HepG2 (cell line): ENCODE measurements around the gene CTDNEP1. TPM values are rescaled to one million over a fixed set of nuclear protein-coding genes. Genes with fewer than 3 reads are reported as not detected.

ENCODE experiments used
- MYC ChIP-seq: sonication (generic); formaldehyde crosslinking; IDR thresholded peaks from 2 replicates; pipeline ENCODE4 v1.9.0; 2021; ENCODE audit warnings: missing genetic modification reagents, borderline replicate concordance
- PREB ChIP-seq: sonication (generic); formaldehyde crosslinking; IDR thresholded peaks from 2 replicates; pipeline ENCODE4 v1.4.0; 2020; ENCODE audit warnings: missing genetic modification reagents
- SMARCE1 ChIP-seq: fragments of 450-650 bp; IDR thresholded peaks from 2 replicates; pipeline ENCODE4 v1.6.1; 2017; ENCODE audit warnings: borderline replicate concordance
- THAP11 ChIP-seq: IDR thresholded peaks from 2 replicates; pipeline ENCODE4 v1.6.1; 2016; ENCODE audit warnings: missing biosample characterization, missing genetic modification reagents
- ZEB1 ChIP-seq: IDR thresholded peaks from 2 replicates; pipeline ENCODE4 v1.6.1; 2012; ENCODE audit warnings: mild to moderate bottlenecking, low read depth, inconsistent platforms; ENCODE audit not compliant: insufficient replicate concordance
- ZNF468 ChIP-seq: sonication (generic); formaldehyde crosslinking; IDR thresholded peaks from 2 replicates; pipeline ENCODE4 v1.8.0; 2022; ENCODE audit warnings: mild to moderate bottlenecking, moderate library complexity, missing genetic modification reagents
- ZNF496 ChIP-seq: sonication (generic); formaldehyde crosslinking; IDR thresholded peaks from 2 replicates; pipeline ENCODE4 v1.8.1; 2023; ENCODE audit warnings: mild to moderate bottlenecking, moderate library complexity, missing genetic modification reagents; ENCODE audit not compliant: insufficient replicate concordance
- ZNF646 ChIP-seq: sonication (generic); formaldehyde crosslinking; IDR thresholded peaks from 2 replicates; pipeline ENCODE4 v1.9.0; 2021; ENCODE audit warnings: mild to moderate bottlenecking, missing genetic modification reagents
- ZNF670 ChIP-seq: sonication (generic); formaldehyde crosslinking; IDR thresholded peaks from 2 replicates; pipeline ENCODE4 v1.8.0; 2022; ENCODE audit warnings: mild to moderate bottlenecking, missing genetic modification reagents, borderline replicate concordance
- polyA plus RNA-seq, 8 experiments: library from polyadenylated mRNA; depleted of rRNA in 3 of 8; stranded (reverse) in 7 of 8; unstranded in 1 of 8; fragments of >200 nt; fragmentation: Illumina TruSeq in 4 of 8; extraction: Trizol in 4 of 8; gene quantifications; 2 replicates each; pipeline versions ENCODE4 v1.2.1 to v1.2.3, GENCODE V29; 2011 to 2016; ENCODE audit warnings: low read depth in 4 of 8, missing spikeins in 1 of 8, mixed read lengths in 1 of 8; ENCODE audit not compliant: insufficient read depth in 1 of 8
- total RNA-seq, 5 experiments: library from RNA; depleted of rRNA; stranded (reverse); fragments of >200 nt; fragmentation: Illumina TruSeq; extraction: Trizol; gene quantifications; 2 replicates each; pipeline ENCODE4 v1.2.3, GENCODE V29; 2016; ENCODE audit warnings: low read depth in 1 of 5
- TF ChIP-seq, protein P1 (sequence below): sonication (generic); formaldehyde crosslinking; IDR thresholded peaks from 2 replicates; pipeline ENCODE4 v1.9.0; 2021; ENCODE audit warnings: missing genetic modification reagents, borderline replicate concordance
- TF ChIP-seq, protein P2 (sequence below): sonication (generic); formaldehyde crosslinking; IDR thresholded peaks from 2 replicates; pipeline ENCODE4 v1.8.1; 2022; ENCODE audit warnings: low read depth, mild to moderate bottlenecking, missing genetic modification reagents

Gene CTDNEP1
- total and polyA plus RNA-seq, 2 of the 13 experiments (the other 11 are each of a cell fraction or from before 2014, with no cell fraction given): 19.8 to 118 TPM

- no peak for TF ChIP-seq ZNF646
- no peak for TF ChIP-seq ZEB1
- TF ChIP-seq SMARCE1: no peak
- TF ChIP-seq PREB (CRISPR knock-in tag): no peak
- TF ChIP-seq, protein P1, sequence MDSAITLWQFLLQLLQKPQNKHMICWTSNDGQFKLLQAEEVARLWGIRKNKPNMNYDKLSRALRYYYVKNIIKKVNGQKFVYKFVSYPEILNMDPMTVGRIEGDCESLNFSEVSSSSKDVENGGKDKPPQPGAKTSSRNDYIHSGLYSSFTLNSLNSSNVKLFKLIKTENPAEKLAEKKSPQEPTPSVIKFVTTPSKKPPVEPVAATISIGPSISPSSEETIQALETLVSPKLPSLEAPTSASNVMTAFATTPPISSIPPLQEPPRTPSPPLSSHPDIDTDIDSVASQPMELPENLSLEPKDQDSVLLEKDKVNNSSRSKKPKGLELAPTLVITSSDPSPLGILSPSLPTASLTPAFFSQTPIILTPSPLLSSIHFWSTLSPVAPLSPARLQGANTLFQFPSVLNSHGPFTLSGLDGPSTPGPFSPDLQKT: no peak
- peak; percentile 97 for TF ChIP-seq THAP11
- peak; percentile 43; the same call in 1 of the 2 replicates for TF ChIP-seq MYC (CRISPR knock-in tag)
- no peak for TF ChIP-seq ZNF496 (CRISPR knock-in tag)
- no peak for TF ChIP-seq ZNF670 (CRISPR knock-in tag)
- TF ChIP-seq, protein P2, sequence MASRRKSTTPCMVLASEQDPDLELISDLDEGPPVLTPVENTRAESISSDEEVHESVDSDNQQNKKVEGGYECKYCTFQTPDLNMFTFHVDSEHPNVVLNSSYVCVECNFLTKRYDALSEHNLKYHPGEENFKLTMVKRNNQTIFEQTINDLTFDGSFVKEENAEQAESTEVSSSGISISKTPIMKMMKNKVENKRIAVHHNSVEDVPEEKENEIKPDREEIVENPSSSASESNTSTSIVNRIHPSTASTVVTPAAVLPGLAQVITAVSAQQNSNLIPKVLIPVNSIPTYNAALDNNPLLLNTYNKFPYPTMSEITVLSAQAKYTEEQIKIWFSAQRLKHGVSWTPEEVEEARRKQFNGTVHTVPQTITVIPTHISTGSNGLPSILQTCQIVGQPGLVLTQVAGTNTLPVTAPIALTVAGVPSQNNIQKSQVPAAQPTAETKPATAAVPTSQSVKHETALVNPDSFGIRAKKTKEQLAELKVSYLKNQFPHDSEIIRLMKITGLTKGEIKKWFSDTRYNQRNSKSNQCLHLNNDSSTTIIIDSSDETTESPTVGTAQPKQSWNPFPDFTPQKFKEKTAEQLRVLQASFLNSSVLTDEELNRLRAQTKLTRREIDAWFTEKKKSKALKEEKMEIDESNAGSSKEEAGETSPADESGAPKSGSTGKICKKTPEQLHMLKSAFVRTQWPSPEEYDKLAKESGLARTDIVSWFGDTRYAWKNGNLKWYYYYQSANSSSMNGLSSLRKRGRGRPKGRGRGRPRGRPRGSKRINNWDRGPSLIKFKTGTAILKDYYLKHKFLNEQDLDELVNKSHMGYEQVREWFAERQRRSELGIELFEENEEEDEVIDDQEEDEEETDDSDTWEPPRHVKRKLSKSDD (CRISPR knock-in tag): no peak
- TF ChIP-seq ZNF468 (CRISPR knock-in tag): no peak
Observed at GRCh38 chr17:7239091-7240027, 12.2 kb downstream of the CTDNEP1 start, which contains the start of gene PHF23 (continued).
